Liver (tissue), 9 donors: ENCODE results near the gene ETV4. TPM values are rescaled to one million over a fixed set of nuclear protein-coding genes. Genes with fewer than 3 reads are reported as not detected.
A peak's percentile ranks its signal among the peaks of the same experiment; 100 is the strongest.

ENCODE experiments used
- DNase-seq: peaks from one replicate; pipeline ENCODE4 v3.0.0-alpha.2; 2017; ENCODE audit warnings: low spot score
- H3K27ac ChIP-seq, 2 donors: one replicate each; pipeline ENCODE4 v1.7.0; 2013; ENCODE audit warnings: inconsistent platforms in 2 of 2, low read length in 2 of 2, control low read depth in 1 of 2, low read depth in 1 of 2, mild to moderate bottlenecking in 1 of 2
- H3K27me3 ChIP-seq, 4 donors: one replicate each; pipeline versions ENCODE4 v1.6.1 to v1.7.0; 2013; ENCODE audit warnings: low read length in 3 of 4, inconsistent platforms in 1 of 4, mild to moderate bottlenecking in 1 of 4, moderate library complexity in 1 of 4; ENCODE audit not compliant: control insufficient read depth in 4 of 4, insufficient read depth in 4 of 4
- H3K36me3 ChIP-seq, 4 donors: one replicate each; pipeline versions ENCODE4 v1.6.1 to v1.7.0; 2013; ENCODE audit warnings: low read length in 3 of 4, mild to moderate bottlenecking in 3 of 4, low read depth in 1 of 4, moderate library complexity in 1 of 4; ENCODE audit not compliant: control insufficient read depth in 4 of 4, insufficient read depth in 3 of 4
- H3K4me1 ChIP-seq, 4 donors: one replicate each; pipeline versions ENCODE4 v1.6.1 to v1.7.0; 2013; ENCODE audit warnings: low read length in 3 of 4, mild to moderate bottlenecking in 3 of 4, moderate library complexity in 1 of 4; ENCODE audit not compliant: control insufficient read depth in 4 of 4, insufficient read depth in 4 of 4
- H3K4me3 ChIP-seq, 3 donors: one replicate each; pipeline versions ENCODE4 v1.6.1 to v1.7.0; 2013; ENCODE audit warnings: low read length in 3 of 3, control low read depth in 1 of 3, low read depth in 1 of 3, mild to moderate bottlenecking in 1 of 3
- H3K9ac ChIP-seq, 2 donors: one replicate each; pipeline ENCODE4 v1.7.0; 2013; ENCODE audit warnings: low read length in 2 of 2, mild to moderate bottlenecking in 2 of 2, moderate library complexity in 2 of 2, control low read depth in 1 of 2, low read depth in 1 of 2
- H3K9me3 ChIP-seq, 4 donors: one replicate each; pipeline versions ENCODE4 v1.6.1 to v1.7.0; 2013; ENCODE audit warnings: low read length in 3 of 4; ENCODE audit not compliant: control insufficient read depth in 4 of 4
- EGR1 ChIP-seq, 2 donors: IDR thresholded peaks; 2 replicates each; pipeline ENCODE4 v1.6.1; 2016 to 2018; ENCODE audit warnings: antibody characterized with exemption in 2 of 2, low read depth in 2 of 2
- FOXA1 ChIP-seq: IDR thresholded peaks from 2 replicates; pipeline ENCODE4 v1.6.1; 2016; ENCODE audit warnings: antibody characterized with exemption
- HNF4G ChIP-seq: IDR thresholded peaks from 2 replicates; pipeline ENCODE4 v1.6.1; 2016; ENCODE audit warnings: antibody characterized with exemption
- NR2F2 ChIP-seq: IDR thresholded peaks from 2 replicates; pipeline ENCODE4 v1.6.1; 2016; ENCODE audit warnings: antibody characterized with exemption
- RXRA ChIP-seq, 2 donors: IDR thresholded peaks; 2 replicates each; pipeline ENCODE4 v1.6.1; 2017 to 2018; ENCODE audit warnings: antibody characterized with exemption in 2 of 2, mild to moderate bottlenecking in 1 of 2
- WGBS: extraction: QIAGEN DNeasy Blood & Tissue Kit; methylation state at CpG from one replicate; pipeline ENCODE4 v1.1.7; 2013; 5-methylcytosine and 5-hydroxymethylcytosine counted together
- polyA plus RNA-seq, 2 donors: library from polyadenylated mRNA; stranded (reverse) in 1 of 2; unstranded in 1 of 2; fragments of 200-250 nt in 1 of 2; fragments of >200 nt in 1 of 2; fragmentation: Nextera tagmentation in 1 of 2; extraction: Ambion mirVana in 1 of 2; gene quantifications; one replicate each; pipeline versions ENCODE4 v1.2.1 to v1.2.3, GENCODE V29; 2013 to 2015
- total RNA-seq, 2 donors: library from RNA; depleted of rRNA; stranded (reverse); fragments of >200 nt; gene quantifications; one replicate each; pipeline ENCODE4 v1.2.3, GENCODE V29; 2014
- TF ChIP-seq, protein P1 (sequence below): IDR thresholded peaks from 2 replicates; pipeline ENCODE4 v1.6.1; 2016; ENCODE audit warnings: antibody characterized with exemption
- TF ChIP-seq, protein P2 (sequence below): IDR thresholded peaks from 2 replicates; pipeline ENCODE4 v1.6.1; 2016; ENCODE audit warnings: antibody characterized with exemption, mild to moderate bottlenecking
- TF ChIP-seq, protein P3 (sequence below): IDR thresholded peaks from 2 replicates; pipeline ENCODE4 v1.6.1; 2016; ENCODE audit warnings: antibody characterized with exemption
- donor health status: healthy.
- donor health status: healthy.
- donor health status: healthy.
- donor health status: healthy.
- donor health status: healthy.

The ETV4 gene
- total and polyA plus RNA-seq, 4 donors, result 0.08 to 1.1 (median 0.46) TPM

DNA sequence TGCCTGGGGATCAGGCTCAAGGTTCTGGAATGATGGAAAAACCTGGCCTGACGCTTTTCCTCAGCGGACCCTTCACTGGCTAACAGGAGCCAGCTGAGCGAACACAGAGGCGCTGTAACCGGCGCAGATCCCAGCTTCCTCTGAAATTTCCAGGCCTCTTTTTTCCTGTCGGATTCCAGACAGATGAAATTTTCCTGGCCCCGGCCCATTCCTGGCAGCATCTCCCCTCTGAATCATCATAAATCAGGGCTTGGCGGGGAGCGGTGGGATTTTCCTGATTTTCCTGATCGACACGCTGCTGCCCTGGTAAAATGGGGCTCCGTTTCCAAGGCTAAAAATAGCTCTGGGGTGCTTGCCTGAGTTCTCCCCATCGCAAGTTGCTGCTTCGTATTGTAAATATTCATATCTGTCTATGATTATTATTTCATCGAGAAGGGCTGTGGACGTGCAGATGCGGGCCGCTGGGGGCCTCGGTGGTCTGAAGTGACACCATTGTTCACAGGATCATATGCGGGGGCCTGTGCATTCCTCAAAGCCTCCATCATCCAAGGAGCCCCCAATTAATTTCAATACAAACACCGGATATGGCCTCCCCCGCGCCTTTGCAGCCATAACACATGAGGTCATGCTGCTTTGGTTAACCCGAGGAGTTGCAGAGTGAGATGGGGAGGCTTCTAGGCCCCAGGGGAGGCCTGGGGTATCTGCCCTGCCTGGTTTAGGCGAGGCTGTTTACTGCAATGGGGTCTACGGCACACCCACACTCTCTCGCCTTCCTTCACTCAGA, 45.8 kb upstream of the ETV4 start:
- Histone ChIP-seq H3K27me3 (no peaks in the 10 kb centered on the region), H3K27ac (peak overlapping the region; percentile 61 to 67), H3K36me3 (no peaks in the 10 kb centered on the region), H3K4me1 (no peaks in the 10 kb centered on the region), H3K9me3 (no peaks in the 10 kb centered on the region), H3K9ac (no peak overlapping the region), H3K4me3 (no peak overlapping the region)
- WGBS, result 79% methylated on average over 28 of the region's 28 CpGs
- no peak for TF ChIP-seq HNF4G
- TF ChIP-seq EGR1 (IDR thresholded peaks at IDR 0.05; ENCODE audit: low read depth in 2 of 2), result no peak
- TF ChIP-seq, protein P1, sequence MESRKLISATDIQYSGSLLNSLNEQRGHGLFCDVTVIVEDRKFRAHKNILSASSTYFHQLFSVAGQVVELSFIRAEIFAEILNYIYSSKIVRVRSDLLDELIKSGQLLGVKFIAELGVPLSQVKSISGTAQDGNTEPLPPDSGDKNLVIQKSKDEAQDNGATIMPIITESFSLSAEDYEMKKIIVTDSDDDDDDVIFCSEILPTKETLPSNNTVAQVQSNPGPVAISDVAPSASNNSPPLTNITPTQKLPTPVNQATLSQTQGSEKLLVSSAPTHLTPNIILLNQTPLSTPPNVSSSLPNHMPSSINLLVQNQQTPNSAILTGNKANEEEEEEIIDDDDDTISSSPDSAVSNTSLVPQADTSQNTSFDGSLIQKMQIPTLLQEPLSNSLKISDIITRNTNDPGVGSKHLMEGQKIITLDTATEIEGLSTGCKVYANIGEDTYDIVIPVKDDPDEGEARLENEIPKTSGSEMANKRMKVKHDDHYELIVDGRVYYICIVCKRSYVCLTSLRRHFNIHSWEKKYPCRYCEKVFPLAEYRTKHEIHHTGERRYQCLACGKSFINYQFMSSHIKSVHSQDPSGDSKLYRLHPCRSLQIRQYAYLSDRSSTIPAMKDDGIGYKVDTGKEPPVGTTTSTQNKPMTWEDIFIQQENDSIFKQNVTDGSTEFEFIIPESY, result no peak
- TF ChIP-seq, protein P2, sequence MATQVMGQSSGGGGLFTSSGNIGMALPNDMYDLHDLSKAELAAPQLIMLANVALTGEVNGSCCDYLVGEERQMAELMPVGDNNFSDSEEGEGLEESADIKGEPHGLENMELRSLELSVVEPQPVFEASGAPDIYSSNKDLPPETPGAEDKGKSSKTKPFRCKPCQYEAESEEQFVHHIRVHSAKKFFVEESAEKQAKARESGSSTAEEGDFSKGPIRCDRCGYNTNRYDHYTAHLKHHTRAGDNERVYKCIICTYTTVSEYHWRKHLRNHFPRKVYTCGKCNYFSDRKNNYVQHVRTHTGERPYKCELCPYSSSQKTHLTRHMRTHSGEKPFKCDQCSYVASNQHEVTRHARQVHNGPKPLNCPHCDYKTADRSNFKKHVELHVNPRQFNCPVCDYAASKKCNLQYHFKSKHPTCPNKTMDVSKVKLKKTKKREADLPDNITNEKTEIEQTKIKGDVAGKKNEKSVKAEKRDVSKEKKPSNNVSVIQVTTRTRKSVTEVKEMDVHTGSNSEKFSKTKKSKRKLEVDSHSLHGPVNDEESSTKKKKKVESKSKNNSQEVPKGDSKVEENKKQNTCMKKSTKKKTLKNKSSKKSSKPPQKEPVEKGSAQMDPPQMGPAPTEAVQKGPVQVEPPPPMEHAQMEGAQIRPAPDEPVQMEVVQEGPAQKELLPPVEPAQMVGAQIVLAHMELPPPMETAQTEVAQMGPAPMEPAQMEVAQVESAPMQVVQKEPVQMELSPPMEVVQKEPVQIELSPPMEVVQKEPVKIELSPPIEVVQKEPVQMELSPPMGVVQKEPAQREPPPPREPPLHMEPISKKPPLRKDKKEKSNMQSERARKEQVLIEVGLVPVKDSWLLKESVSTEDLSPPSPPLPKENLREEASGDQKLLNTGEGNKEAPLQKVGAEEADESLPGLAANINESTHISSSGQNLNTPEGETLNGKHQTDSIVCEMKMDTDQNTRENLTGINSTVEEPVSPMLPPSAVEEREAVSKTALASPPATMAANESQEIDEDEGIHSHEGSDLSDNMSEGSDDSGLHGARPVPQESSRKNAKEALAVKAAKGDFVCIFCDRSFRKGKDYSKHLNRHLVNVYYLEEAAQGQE, result peak; percentile 96
- TF ChIP-seq NR2F2, result no peak
- TF ChIP-seq FOXA1, result no peak
- TF ChIP-seq RXRA (IDR thresholded peaks at IDR 0.05), result no peak
- TF ChIP-seq, protein P3, sequence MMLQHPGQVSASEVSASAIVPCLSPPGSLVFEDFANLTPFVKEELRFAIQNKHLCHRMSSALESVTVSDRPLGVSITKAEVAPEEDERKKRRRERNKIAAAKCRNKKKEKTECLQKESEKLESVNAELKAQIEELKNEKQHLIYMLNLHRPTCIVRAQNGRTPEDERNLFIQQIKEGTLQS, result no peak
- DNase-seq, result no peak

DNA sequence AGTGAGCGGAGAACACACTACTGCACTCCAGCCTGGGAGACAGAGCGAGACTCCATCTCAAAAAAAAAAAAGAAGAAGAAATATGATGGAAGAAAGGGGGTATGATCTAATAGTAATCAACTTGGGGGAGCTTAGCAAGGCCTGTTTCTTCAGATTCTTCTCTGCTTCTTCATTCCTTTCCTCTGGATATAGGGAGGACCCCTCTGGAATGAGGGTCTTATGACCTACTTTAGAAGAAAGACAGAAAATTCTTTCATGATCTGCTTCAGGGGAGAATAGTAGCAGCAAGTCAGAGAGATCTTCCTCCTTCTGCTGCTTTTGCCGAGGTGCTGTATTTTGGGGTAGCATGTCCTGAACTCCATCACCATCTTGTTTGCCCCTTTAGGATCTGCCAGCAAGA, 44.9 kb upstream of the ETV4 start:
- 94% methylated on average over 3 of the region's 3 CpGs for WGBS
- Histone ChIP-seq H3K27ac (peak overlapping the region; percentile 61 to 67), H3K27me3 (no peaks in the 10 kb centered on the region), H3K4me3 (no peak overlapping the region), H3K9ac (peak overlapping the region in 1 of 2 donors; percentile 13), H3K36me3 (no peaks in the 10 kb centered on the region), H3K9me3 (no peaks in the 10 kb centered on the region), H3K4me1 (no peaks in the 10 kb centered on the region)
- no peak for TF ChIP-seq RXRA (IDR thresholded peaks at IDR 0.05)
- TF ChIP-seq, protein P2, result no peak
- no peak for DNase-seq
